NT2/D1 (cell line): ENCODE measurements around the gene PBXIP1.

ENCODE experiments used
- SUZ12 ChIP-seq: IDR thresholded peaks from 2 replicates; pipeline ENCODE4 v1.6.1; 2011; ENCODE audit not compliant: insufficient read length, insufficient read depth; ENCODE audit errors: extremely low read depth
- YY1 ChIP-seq: IDR thresholded peaks from 2 replicates; pipeline ENCODE4 v1.6.1; 2011; ENCODE audit not compliant: insufficient read length, insufficient read depth
- ZNF274 ChIP-seq: IDR thresholded peaks from 2 replicates; pipeline ENCODE4 v1.6.1; 2011; ENCODE audit warnings: mild to moderate bottlenecking, low read depth, low read length

- TF ChIP-seq YY1 (no peak), SUZ12 (no peak), ZNF274 (no peak)
These were observed 13.3 kb upstream of the PBXIP1 start for GRCh38 chr1:154969246-154969645.
